ENCODE measurements around the gene B3GLCT. TPM values are rescaled to one million over a fixed set of nuclear protein-coding genes. Genes with fewer than 3 reads are reported as not detected.

Gene B3GLCT
- polyA plus RNA-seq, 1 donor from 2014 or later: 8.2 TPM

DNA sequence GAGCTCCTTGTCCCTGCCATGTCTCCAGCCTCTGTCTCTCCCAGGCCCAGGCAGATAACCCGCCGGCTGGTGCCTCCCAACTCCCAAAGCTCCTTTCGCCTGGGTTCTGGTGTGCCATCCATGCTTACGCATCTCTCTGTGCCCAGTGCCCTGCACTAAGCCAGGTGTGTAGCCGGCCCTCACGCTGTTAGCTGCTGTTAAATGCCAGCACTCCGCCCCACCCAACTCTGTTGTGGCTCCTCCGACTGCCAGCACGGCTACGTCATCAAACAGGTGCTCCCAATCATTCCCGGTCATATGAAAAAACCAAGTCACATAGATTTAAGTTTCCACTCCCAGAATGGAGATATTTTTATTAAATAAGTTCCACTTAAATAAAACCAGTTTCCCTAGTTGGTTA lies 31.0 kb upstream of the B3GLCT start:
- no peaks in the 10 kb centered on the region for H3F3A ChIP-seq (ENCODE audit: insufficient read depth, low read length, poor library complexity, severe bottlenecking)
- H3K79me2 ChIP-seq (replicated peaks; ENCODE audit: insufficient read depth, low read length): peaks cover under 1% of the 10 kb centered on the region
- no peaks in the 10 kb centered on the region for H4K20me1 ChIP-seq (ENCODE audit: insufficient read depth)
- no peak overlapping the region for H3K9ac ChIP-seq (ENCODE audit: low read length)
- no peaks in the 10 kb centered on the region for H3K9me3 ChIP-seq (ENCODE audit: low read length)
- H3K9me2 ChIP-seq (ENCODE audit: insufficient read depth, low read length): no peaks in the 10 kb centered on the region
- no peak overlapping the region for H3K27ac ChIP-seq (ENCODE audit: low read length)
- H3K4me3 ChIP-seq (ENCODE audit: low read length): no peak overlapping the region
- TF ChIP-seq SMC3 (conservative IDR thresholded peaks at IDR 0.05; ENCODE audit: poor library complexity) (no peak), RAD21 (conservative IDR thresholded peaks at IDR 0.05) (no peak)
- no peak overlapping the region for H3K4me2 ChIP-seq (ENCODE audit: low read length)
- H3K27me3 ChIP-seq (ENCODE audit: insufficient read depth, low read depth, low read length): no peaks in the 10 kb centered on the region
- no peak overlapping the region for H2AFZ ChIP-seq (ENCODE audit: low read depth, low read length)
- no peaks in the 10 kb centered on the region for H3K36me3 ChIP-seq (ENCODE audit: insufficient read depth, low read length)

- no peaks in the 10 kb centered on the region for H3F3A ChIP-seq (ENCODE audit: insufficient read depth, low read length, poor library complexity, severe bottlenecking)
- no peaks in the 10 kb centered on the region for H3K36me3 ChIP-seq (ENCODE audit: insufficient read depth, low read length)
- H3K9me2 ChIP-seq (ENCODE audit: insufficient read depth, low read length): no peaks in the 10 kb centered on the region
- H3K4me2 ChIP-seq (ENCODE audit: low read length): no peak overlapping the region
- TF ChIP-seq, protein P1, sequence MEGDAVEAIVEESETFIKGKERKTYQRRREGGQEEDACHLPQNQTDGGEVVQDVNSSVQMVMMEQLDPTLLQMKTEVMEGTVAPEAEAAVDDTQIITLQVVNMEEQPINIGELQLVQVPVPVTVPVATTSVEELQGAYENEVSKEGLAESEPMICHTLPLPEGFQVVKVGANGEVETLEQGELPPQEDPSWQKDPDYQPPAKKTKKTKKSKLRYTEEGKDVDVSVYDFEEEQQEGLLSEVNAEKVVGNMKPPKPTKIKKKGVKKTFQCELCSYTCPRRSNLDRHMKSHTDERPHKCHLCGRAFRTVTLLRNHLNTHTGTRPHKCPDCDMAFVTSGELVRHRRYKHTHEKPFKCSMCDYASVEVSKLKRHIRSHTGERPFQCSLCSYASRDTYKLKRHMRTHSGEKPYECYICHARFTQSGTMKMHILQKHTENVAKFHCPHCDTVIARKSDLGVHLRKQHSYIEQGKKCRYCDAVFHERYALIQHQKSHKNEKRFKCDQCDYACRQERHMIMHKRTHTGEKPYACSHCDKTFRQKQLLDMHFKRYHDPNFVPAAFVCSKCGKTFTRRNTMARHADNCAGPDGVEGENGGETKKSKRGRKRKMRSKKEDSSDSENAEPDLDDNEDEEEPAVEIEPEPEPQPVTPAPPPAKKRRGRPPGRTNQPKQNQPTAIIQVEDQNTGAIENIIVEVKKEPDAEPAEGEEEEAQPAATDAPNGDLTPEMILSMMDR (IDR thresholded peaks at IDR 0.05; ENCODE audit: poor library complexity, severe bottlenecking): no peak
- TF ChIP-seq EZH2 (IDR thresholded peaks at IDR 0.05; ENCODE audit: borderline replicate concordance, insufficient read depth, low read length, poor library complexity, severe bottlenecking) (no peak), TAF1 (IDR thresholded peaks at IDR 0.05; ENCODE audit: low read depth) (no peak), POLR2AphosphoS5 (IDR thresholded peaks at IDR 0.05) (no peak), EP300 (conservative IDR thresholded peaks at IDR 0.05; ENCODE audit: poor library complexity, severe bottlenecking) (no peak), RAD21 (conservative IDR thresholded peaks at IDR 0.05) (no peak), MXI1 (conservative IDR thresholded peaks at IDR 0.05; ENCODE audit: poor library complexity, severe bottlenecking) (no peak), SMC3 (conservative IDR thresholded peaks at IDR 0.05; ENCODE audit: poor library complexity) (no peak)
- TF ChIP-seq, protein P2, sequence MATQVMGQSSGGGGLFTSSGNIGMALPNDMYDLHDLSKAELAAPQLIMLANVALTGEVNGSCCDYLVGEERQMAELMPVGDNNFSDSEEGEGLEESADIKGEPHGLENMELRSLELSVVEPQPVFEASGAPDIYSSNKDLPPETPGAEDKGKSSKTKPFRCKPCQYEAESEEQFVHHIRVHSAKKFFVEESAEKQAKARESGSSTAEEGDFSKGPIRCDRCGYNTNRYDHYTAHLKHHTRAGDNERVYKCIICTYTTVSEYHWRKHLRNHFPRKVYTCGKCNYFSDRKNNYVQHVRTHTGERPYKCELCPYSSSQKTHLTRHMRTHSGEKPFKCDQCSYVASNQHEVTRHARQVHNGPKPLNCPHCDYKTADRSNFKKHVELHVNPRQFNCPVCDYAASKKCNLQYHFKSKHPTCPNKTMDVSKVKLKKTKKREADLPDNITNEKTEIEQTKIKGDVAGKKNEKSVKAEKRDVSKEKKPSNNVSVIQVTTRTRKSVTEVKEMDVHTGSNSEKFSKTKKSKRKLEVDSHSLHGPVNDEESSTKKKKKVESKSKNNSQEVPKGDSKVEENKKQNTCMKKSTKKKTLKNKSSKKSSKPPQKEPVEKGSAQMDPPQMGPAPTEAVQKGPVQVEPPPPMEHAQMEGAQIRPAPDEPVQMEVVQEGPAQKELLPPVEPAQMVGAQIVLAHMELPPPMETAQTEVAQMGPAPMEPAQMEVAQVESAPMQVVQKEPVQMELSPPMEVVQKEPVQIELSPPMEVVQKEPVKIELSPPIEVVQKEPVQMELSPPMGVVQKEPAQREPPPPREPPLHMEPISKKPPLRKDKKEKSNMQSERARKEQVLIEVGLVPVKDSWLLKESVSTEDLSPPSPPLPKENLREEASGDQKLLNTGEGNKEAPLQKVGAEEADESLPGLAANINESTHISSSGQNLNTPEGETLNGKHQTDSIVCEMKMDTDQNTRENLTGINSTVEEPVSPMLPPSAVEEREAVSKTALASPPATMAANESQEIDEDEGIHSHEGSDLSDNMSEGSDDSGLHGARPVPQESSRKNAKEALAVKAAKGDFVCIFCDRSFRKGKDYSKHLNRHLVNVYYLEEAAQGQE (IDR thresholded peaks at IDR 0.05; ENCODE audit: borderline replicate concordance): no peak
- no peak overlapping the region for H2AFZ ChIP-seq (ENCODE audit: low read depth, low read length)
- H3K27me3 ChIP-seq (ENCODE audit: insufficient read depth, low read depth, low read length): no peaks in the 10 kb centered on the region
- no peaks in the 10 kb centered on the region for H3K79me2 ChIP-seq (replicated peaks; ENCODE audit: insufficient read depth, low read length)
- H3K9me3 ChIP-seq (ENCODE audit: low read length): no peaks in the 10 kb centered on the region
- H3K9ac ChIP-seq (ENCODE audit: low read length): no peak overlapping the region
- H4K20me1 ChIP-seq (ENCODE audit: insufficient read depth): no peaks in the 10 kb centered on the region
- H3K4me3 ChIP-seq (ENCODE audit: low read length): no peak overlapping the region
- no peak overlapping the region for H3K27ac ChIP-seq (ENCODE audit: low read length)
Observed at GRCh38 chr13:31172001-31172400, 27.8 kb upstream of the B3GLCT start.

- Histone ChIP-seq H3F3A (ENCODE audit: insufficient read depth, low read length, poor library complexity, severe bottlenecking) (no peaks in the 10 kb centered on the region), H3K9me2 (ENCODE audit: insufficient read depth, low read length) (no peaks in the 10 kb centered on the region), H3K36me3 (ENCODE audit: insufficient read depth, low read length) (no peaks in the 10 kb centered on the region), H3K79me2 (replicated peaks; ENCODE audit: insufficient read depth, low read length) (no peaks in the 10 kb centered on the region), H3K9ac (ENCODE audit: low read length) (no peak overlapping the region), H3K27me3 (ENCODE audit: insufficient read depth, low read depth, low read length) (no peaks in the 10 kb centered on the region), H4K20me1 (ENCODE audit: insufficient read depth) (no peaks in the 10 kb centered on the region), H3K9me3 (ENCODE audit: low read length) (no peaks in the 10 kb centered on the region), H3K4me2 (ENCODE audit: low read length) (no peak overlapping the region), H3K27ac (ENCODE audit: low read length) (no peak overlapping the region), H2AFZ (ENCODE audit: low read depth, low read length) (no peak overlapping the region), H3K4me3 (ENCODE audit: low read length) (no peak overlapping the region)
- TF ChIP-seq, protein P2 (IDR thresholded peaks at IDR 0.05; ENCODE audit: borderline replicate concordance): no peak
- no peak for TF ChIP-seq MXI1 (conservative IDR thresholded peaks at IDR 0.05; ENCODE audit: poor library complexity, severe bottlenecking)
- no peak for TF ChIP-seq RAD21 (conservative IDR thresholded peaks at IDR 0.05)
- no peak for TF ChIP-seq POLR2AphosphoS5 (IDR thresholded peaks at IDR 0.05)
- TF ChIP-seq SMC3 (conservative IDR thresholded peaks at IDR 0.05; ENCODE audit: poor library complexity): no peak
- no peak for TF ChIP-seq TAF1 (IDR thresholded peaks at IDR 0.05; ENCODE audit: low read depth)
- no peak for TF ChIP-seq EZH2 (IDR thresholded peaks at IDR 0.05; ENCODE audit: borderline replicate concordance, insufficient read depth, low read length, poor library complexity, severe bottlenecking)
- TF ChIP-seq, protein P1 (IDR thresholded peaks at IDR 0.05; ENCODE audit: poor library complexity, severe bottlenecking): no peak
- no peak for TF ChIP-seq EP300 (conservative IDR thresholded peaks at IDR 0.05; ENCODE audit: poor library complexity, severe bottlenecking)
Observed at GRCh38 chr13:31172535-31172934, 27.2 kb upstream of the B3GLCT start.
